ENCODE measurements around the gene CENPN. TPM values are rescaled to one million over a fixed set of nuclear protein-coding genes. Genes with fewer than 3 reads are reported as not detected.

Gene CENPN
- total and polyA plus RNA-seq, 4 donors = 3.8 to 9.5 (median 5.9) TPM

DNA sequence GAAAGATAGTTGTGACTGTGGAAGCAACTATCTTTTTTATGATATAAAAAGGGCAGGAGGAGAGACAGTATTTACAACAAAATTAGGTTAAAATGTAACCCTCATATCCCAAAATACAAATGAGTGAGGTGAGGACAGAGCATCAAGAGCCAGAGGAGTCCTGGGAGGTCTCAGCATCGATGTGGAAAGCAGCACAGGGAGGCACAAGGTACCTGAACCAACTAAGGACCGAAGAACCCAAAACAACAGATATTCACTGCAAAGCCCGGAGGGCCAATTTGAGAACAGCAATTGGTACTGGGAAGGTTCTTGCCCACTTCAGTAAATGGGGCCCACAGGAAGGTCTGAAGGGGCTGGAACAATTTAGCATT lies 37.9 kb upstream of the CENPN start:
- TF ChIP-seq, protein P1, sequence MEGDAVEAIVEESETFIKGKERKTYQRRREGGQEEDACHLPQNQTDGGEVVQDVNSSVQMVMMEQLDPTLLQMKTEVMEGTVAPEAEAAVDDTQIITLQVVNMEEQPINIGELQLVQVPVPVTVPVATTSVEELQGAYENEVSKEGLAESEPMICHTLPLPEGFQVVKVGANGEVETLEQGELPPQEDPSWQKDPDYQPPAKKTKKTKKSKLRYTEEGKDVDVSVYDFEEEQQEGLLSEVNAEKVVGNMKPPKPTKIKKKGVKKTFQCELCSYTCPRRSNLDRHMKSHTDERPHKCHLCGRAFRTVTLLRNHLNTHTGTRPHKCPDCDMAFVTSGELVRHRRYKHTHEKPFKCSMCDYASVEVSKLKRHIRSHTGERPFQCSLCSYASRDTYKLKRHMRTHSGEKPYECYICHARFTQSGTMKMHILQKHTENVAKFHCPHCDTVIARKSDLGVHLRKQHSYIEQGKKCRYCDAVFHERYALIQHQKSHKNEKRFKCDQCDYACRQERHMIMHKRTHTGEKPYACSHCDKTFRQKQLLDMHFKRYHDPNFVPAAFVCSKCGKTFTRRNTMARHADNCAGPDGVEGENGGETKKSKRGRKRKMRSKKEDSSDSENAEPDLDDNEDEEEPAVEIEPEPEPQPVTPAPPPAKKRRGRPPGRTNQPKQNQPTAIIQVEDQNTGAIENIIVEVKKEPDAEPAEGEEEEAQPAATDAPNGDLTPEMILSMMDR (IDR thresholded peaks at IDR 0.05; ENCODE audit: control extremely low read depth, extremely low read depth) = no peak
- Histone ChIP-seq H3K9me3 (ENCODE audit: control insufficient read depth in 4 of 4, insufficient read depth in 3 of 4, low read length in 3 of 4) (no peaks in the 10 kb centered on the region), H3K4me1 (ENCODE audit: control insufficient read depth in 5 of 5, insufficient read depth in 5 of 5, low read length in 5 of 5) (no peaks in the 10 kb centered on the region), H3K9ac (ENCODE audit: insufficient read depth in 1 of 2, low read length in 2 of 2) (no peak overlapping the region), H3K27me3 (ENCODE audit: control insufficient read depth in 3 of 3, insufficient read depth in 3 of 3, low read length in 2 of 3) (no peaks in the 10 kb centered on the region), H3K4me3 (no peak overlapping the region), H3K36me3 (ENCODE audit: control insufficient read depth in 4 of 4, insufficient read depth in 4 of 4, low read length in 4 of 4) (peaks cover 0 to 8% (median under 1%) of the 10 kb centered on the region in 4 donors), H3K27ac (ENCODE audit: low read depth in 1 of 2, low read length in 1 of 2) (no peak overlapping the region)
- no peak for ATAC-seq (ENCODE audit: insufficient read depth, low FRiP score)
- DNase-seq = no peak
- 96 to 100% methylated on average over 3 of the region's 3 CpGs for WGBS, 2 donors

GRCh38 chr16:80971819-80972218 lies 35.2 kb upstream of the CENPN start:
- H3K4me3 ChIP-seq = no peak overlapping the region
- no peak overlapping the region for H3K9ac ChIP-seq (ENCODE audit: insufficient read depth in 1 of 2, low read length in 2 of 2)
- no peak for ATAC-seq (ENCODE audit: insufficient read depth, low FRiP score)
- H3K36me3 ChIP-seq (ENCODE audit: control insufficient read depth in 4 of 4, insufficient read depth in 4 of 4, low read length in 4 of 4) = peaks cover 0 to 12% (median 2%) of the 10 kb centered on the region in 4 donors
- whole genome bisulfite sequencing, 2 donors = 68 to 76% methylated on average over 2 of the region's 2 CpGs
- H3K4me1 ChIP-seq (ENCODE audit: control insufficient read depth in 5 of 5, insufficient read depth in 5 of 5, low read length in 5 of 5) = peaks cover 0 to 5% (median 0%) of the 10 kb centered on the region in 5 donors
- no peaks in the 10 kb centered on the region for H3K9me3 ChIP-seq (ENCODE audit: control insufficient read depth in 4 of 4, insufficient read depth in 3 of 4, low read length in 3 of 4)
- no peak overlapping the region for H3K27ac ChIP-seq (ENCODE audit: low read depth in 1 of 2, low read length in 1 of 2)
- TF ChIP-seq, protein P1 (IDR thresholded peaks at IDR 0.05; ENCODE audit: control extremely low read depth, extremely low read depth) = no peak
- no peak for DNase-seq
- no peaks in the 10 kb centered on the region for H3K27me3 ChIP-seq (ENCODE audit: control insufficient read depth in 3 of 3, insufficient read depth in 3 of 3, low read length in 2 of 3)

GRCh38 chr16:80972611-80973010 lies 34.4 kb upstream of the CENPN start:
- no peak overlapping the region for H3K4me3 ChIP-seq
- no peaks in the 10 kb centered on the region for H3K9me3 ChIP-seq (ENCODE audit: control insufficient read depth in 4 of 4, insufficient read depth in 3 of 4, low read length in 3 of 4)
- no peaks in the 10 kb centered on the region for H3K27me3 ChIP-seq (ENCODE audit: control insufficient read depth in 3 of 3, insufficient read depth in 3 of 3, low read length in 2 of 3)
- no peak for ATAC-seq (ENCODE audit: insufficient read depth, low FRiP score)
- TF ChIP-seq, protein P1 (IDR thresholded peaks at IDR 0.05; ENCODE audit: control extremely low read depth, extremely low read depth) = no peak
- no peak for DNase-seq
- H3K9ac ChIP-seq (ENCODE audit: insufficient read depth in 1 of 2, low read length in 2 of 2) = no peak overlapping the region
- H3K36me3 ChIP-seq (ENCODE audit: control insufficient read depth in 4 of 4, insufficient read depth in 4 of 4, low read length in 4 of 4) = peaks cover 0 to 12% (median 5%) of the 10 kb centered on the region in 4 donors
- 51 to 79% methylated on average over 4 of the region's 4 CpGs for WGBS, 2 donors
- peaks cover 0 to 5% (median 0%) of the 10 kb centered on the region in 5 donors for H3K4me1 ChIP-seq (ENCODE audit: control insufficient read depth in 5 of 5, insufficient read depth in 5 of 5, low read length in 5 of 5)
- H3K27ac ChIP-seq (ENCODE audit: low read depth in 1 of 2, low read length in 1 of 2) = no peak overlapping the region

DNA sequence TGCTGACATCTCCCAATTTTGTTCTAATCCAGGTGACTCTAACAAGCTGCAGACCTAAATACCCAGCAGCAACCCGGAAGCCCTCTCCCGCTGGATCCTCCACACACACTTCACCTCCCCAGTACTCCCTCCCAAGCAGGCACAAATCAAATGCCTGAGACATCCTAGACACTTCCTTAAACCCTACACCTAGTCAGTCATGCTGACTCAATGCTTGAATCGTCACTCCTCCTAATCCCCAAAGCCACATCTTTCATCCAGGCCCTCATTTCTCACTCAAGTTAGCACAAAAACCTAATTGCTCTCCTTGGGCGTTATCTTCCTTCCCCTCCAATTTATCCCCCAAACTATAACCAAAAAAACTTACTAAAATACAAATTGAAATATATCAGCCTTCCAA lies 33.0 kb upstream of the CENPN start:
- H3K27me3 ChIP-seq (ENCODE audit: control insufficient read depth in 3 of 3, insufficient read depth in 3 of 3, low read length in 2 of 3) = no peaks in the 10 kb centered on the region
- DNase-seq = no peak
- TF ChIP-seq, protein P1 (IDR thresholded peaks at IDR 0.05; ENCODE audit: control extremely low read depth, extremely low read depth) = no peak
- no peaks in the 10 kb centered on the region for H3K9me3 ChIP-seq (ENCODE audit: control insufficient read depth in 4 of 4, insufficient read depth in 3 of 4, low read length in 3 of 4)
- ATAC-seq (ENCODE audit: insufficient read depth, low FRiP score) = no peak
- no peak overlapping the region for H3K4me3 ChIP-seq
- 68 to 95% methylated on average over 3 to 4 of the region's 4 CpGs for WGBS, 2 donors
- no peak overlapping the region for H3K9ac ChIP-seq (ENCODE audit: insufficient read depth in 1 of 2, low read length in 2 of 2)
- no peak overlapping the region for H3K27ac ChIP-seq (ENCODE audit: low read depth in 1 of 2, low read length in 1 of 2)
- H3K36me3 ChIP-seq (ENCODE audit: control insufficient read depth in 4 of 4, insufficient read depth in 4 of 4, low read length in 4 of 4) = peaks cover 0 to 12% (median 5%) of the 10 kb centered on the region in 4 donors
- H3K4me1 ChIP-seq (ENCODE audit: control insufficient read depth in 5 of 5, insufficient read depth in 5 of 5, low read length in 5 of 5) = peaks cover 0 to 5% (median 0%) of the 10 kb centered on the region in 5 donors

All from lung (tissue), 12 donors.